Mammary epithelial cell (primary cell): Measurements from ENCODE around the gene ASCC3.

Source experiments
- EZH2 ChIP-seq: IDR thresholded peaks from 2 replicates; pipeline ENCODE4 v1.6.1; 2012; ENCODE audit warnings: low read length, inconsistent platforms, borderline replicate concordance
- TF ChIP-seq, protein P1 (sequence below), 2 donors: IDR thresholded peaks in 1 of 2; conservative IDR thresholded peaks in 1 of 2; 2 replicates each; pipeline ENCODE4 v1.5.1; 2011 to 2012; ENCODE audit warnings: inconsistent platforms in 2 of 2, low read length in 2 of 2, mild to moderate bottlenecking in 2 of 2, control low read depth in 1 of 2, low read depth in 1 of 2; ENCODE audit not compliant: insufficient read depth in 1 of 2; ENCODE audit errors: extremely low read depth in 1 of 2

DNA sequence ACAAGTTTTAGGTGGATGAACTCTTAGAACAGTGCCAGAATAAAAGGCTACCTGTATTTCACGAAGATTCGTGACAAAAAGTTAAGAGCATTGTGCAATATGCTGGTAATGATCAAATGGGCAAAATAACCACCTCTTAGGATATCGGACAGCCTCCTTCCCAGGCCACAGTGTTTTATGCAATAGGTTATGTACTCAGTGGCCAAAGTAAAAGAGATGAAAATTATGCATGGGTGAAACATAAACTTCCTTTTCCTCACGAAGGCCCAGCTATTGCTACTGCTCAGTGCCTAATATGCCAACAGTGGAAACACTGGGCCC lies 262.8 kb downstream of the ASCC3 start:
- TF ChIP-seq, protein P1, sequence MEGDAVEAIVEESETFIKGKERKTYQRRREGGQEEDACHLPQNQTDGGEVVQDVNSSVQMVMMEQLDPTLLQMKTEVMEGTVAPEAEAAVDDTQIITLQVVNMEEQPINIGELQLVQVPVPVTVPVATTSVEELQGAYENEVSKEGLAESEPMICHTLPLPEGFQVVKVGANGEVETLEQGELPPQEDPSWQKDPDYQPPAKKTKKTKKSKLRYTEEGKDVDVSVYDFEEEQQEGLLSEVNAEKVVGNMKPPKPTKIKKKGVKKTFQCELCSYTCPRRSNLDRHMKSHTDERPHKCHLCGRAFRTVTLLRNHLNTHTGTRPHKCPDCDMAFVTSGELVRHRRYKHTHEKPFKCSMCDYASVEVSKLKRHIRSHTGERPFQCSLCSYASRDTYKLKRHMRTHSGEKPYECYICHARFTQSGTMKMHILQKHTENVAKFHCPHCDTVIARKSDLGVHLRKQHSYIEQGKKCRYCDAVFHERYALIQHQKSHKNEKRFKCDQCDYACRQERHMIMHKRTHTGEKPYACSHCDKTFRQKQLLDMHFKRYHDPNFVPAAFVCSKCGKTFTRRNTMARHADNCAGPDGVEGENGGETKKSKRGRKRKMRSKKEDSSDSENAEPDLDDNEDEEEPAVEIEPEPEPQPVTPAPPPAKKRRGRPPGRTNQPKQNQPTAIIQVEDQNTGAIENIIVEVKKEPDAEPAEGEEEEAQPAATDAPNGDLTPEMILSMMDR (conservative IDR thresholded peaks at IDR 0.05 in 1 of 2, IDR thresholded peaks at IDR 0.05 in 1 of 2; ENCODE audit: extremely low read depth in 1 of 2, insufficient read depth in 1 of 2, low read depth in 1 of 2, low read length in 2 of 2) = no peak
- no peak for TF ChIP-seq EZH2
